NCI-H524 (cell line): Measurements from ENCODE around the gene NAALAD2.
"Not testable (repeated sequence)": the region's sequence is repeated elsewhere in the genome, so short reads cannot be mapped to it uniquely, and the experiment has no call there.

Experiments used
- DNase-seq, 2 experiments: peaks; one replicate each; lab custom pipeline; 2025; lab: John Stamatoyannopoulos, UW

NAALAD2 gene

DNA sequence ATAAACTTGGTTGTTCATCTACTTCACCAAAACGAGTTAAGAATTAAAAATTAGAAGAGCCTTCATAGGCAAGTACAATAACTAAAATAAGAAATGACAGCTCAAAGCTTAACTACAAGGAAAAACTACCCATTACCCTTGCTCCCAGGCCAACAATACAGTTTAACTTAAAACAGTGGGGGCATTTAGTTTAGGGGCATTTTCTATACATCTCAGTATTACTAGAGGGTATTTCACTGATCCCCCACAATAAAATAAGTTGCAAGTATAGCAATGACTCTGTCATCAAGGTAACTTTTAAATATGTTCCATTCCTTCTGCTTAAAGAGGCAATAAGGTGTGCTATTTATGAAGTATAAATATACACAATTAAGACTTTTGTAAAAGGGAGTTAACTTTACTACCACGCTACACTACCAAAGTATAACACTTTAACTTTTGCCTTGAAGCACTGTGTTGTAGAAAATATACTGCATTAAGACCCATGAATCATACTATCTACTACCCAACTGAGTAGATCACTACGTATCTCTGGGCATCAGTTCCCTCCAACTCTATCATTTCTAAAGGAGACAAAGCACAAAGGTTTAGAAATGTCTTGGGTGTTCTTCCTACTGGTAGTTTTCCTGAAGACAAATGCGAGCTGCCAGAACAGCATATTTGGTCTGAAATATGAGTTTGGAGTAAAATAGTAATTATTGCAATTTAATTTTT lies 58.6 kb downstream of the NAALAD2 start:
- no peak for DNase-seq

DNA sequence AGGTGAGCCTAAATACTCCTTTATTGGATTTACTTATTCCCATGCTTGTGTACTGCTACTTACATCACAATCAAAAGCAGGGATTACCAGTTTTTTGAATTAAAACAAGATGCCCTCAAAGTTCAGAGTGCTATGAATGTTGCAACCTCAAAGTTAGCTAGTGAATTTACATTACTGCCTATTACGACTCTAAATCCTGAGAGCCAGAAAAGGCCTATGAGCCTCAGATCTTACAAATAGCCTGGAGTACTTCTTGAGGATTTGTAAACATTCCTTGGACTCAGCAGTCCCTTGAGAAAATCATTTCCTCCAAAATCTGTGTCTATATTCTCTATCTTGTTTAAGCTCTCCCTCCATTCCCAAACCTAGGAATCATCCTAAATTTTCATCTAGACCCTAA lies 62.9 kb downstream of the NAALAD2 start:
- DNase-seq: no peak

DNA sequence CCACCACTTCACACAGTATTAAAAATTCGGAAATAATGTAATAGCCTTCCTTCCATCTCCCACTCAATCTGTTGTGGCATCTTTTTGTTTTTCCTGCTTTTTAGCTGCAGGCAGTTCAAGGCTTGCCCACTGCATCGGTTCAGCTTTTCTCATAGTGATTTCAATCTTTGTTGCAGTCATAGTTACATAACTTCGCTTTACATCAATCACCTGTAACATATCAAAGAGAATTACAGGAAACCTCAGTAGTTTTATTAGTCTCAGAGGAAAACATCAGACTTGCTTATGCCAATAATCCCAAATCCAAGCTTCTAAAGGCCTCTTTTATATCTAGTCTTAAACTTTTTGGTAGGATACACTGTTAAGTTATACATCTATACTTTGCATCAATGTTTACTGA lies 67.9 kb downstream of the NAALAD2 start:
- no peak for DNase-seq

DNA sequence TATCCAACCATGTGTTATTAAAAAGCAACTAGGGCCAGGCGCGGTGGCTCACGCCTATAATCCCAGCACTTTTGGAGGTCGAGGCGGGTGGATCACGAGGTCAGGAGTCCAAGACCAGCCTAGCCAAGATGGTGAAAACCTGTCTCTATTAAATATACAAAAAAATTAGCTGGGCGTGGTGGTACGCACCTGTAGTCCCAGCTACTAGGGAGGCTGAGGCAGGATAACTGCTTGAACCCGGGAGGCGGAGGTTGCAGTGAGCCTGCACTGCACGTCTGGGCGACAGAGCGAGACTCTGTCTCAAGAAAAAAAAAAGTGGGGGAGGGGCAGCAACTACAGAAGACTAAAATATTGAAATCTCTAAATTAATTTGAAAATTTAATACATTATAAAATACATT lies 69.9 kb downstream of the NAALAD2 start:
- no peak for DNase-seq

DNA sequence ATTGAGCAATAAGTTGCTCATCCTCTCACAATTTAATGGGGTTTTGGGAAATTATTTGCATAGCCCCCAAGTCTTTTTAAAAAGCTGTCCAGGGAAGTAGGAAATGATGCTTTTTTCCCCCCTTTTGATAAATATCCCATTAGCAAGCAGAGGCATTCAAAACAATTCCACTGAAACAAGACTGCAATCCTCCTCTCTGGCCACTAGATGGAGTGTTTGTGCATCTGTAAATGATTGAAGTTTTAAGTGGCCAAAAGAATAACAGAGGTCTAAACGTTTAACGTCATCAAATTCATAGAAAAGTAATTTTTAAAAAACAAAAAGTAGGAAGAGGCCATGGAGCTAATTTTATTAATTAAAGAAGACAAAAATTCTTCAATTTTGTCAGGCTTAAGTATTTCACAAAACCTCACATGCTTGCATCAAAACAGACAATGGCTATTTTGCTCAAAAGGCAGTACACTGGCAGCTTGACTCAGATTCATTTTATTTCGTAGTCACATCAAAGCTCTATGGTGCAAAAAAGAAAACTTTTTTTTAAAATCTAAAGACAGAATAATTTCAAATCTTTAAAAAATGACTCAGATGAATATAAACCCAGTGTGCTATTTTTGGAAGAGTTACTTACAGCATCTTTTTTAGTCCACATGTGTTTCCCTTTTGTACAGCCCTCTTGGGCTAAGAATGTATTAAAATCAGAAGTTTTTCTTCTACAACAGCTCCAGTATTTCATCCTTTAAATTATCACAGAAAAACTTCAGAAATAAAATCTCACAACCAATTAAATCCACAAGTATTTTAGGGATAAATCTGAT lies 70.6 kb downstream of the NAALAD2 start:
- peak; percentile 20 to 39 for DNase-seq

DNA sequence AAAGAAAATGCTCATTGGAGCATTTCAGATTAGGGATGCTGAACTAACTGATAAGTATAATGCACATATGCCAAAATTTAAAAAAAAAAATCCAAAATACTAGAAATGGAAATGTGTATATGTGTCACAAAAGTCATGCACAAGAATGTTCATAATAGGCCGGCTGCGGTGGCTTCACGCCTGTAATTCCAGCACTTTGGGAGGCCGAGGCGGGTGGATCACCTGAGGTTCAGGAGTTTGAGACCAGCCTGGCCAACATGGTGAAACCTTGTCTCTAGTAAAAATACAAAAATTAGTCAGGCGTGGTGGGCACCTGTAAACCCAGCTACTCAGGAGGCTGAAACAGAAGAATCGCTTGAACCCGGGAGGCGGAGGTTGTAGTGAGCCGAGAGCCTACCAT lies 73.5 kb downstream of the NAALAD2 start:
- DNase-seq: not testable (repeated sequence)

DNA sequence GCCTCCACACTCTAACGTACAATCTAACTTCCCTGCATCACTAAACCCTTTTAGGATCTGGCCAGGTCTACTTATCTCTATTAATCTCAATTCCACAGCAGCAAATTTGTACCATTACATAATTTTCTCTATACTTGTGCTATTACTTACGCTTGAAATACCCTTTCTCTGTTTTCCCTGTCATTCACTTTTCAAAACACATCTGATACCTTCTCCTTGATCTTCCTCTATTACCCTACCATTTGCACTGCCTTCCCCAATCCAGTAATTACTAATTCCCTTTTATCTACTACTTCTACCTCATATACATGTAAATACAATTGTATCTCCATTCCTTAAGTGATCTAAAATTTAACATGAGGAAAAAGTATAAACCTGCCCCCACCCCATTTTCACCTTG lies 74.4 kb downstream of the NAALAD2 start:
- DNase-seq: no peak

DNA sequence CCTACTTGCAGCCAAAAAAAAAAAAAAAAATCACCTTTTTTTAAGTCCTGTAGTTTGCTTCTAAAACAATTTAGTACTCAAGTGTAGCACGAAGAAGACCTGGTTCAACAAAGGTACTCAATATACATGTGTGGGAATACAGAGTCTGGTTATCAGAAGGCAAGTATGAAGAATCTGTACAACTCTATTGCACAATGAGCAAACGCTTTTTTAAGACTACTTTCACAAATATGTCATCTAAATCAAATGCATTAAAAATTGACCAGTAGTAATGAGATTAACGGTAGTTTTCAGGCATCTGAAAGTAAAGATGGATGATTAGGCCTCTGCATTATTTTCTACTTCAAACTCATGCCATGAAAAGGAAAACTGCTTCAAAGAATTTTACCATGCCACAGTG lies 78.9 kb downstream of the NAALAD2 start:
- no peak for DNase-seq

DNA sequence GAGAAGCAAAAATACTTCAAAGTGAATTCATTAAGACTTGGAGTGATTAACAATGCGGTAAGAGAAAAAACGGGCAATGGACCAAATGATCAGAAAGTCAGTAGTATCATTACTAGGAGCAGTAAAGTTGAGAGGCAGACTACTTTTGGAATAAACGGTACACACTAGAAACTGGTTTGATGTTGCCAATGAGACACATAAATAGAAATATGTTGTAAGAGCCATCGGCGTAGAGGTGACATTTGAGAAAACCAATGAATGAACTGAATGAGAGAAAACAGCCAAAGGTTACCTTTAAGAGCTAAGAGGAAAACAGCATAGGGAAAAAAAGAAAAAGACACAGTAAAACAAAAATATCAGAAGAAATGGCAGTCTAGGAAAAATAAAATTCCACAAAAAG lies 82.1 kb downstream of the NAALAD2 start:
- no peak for DNase-seq

DNA sequence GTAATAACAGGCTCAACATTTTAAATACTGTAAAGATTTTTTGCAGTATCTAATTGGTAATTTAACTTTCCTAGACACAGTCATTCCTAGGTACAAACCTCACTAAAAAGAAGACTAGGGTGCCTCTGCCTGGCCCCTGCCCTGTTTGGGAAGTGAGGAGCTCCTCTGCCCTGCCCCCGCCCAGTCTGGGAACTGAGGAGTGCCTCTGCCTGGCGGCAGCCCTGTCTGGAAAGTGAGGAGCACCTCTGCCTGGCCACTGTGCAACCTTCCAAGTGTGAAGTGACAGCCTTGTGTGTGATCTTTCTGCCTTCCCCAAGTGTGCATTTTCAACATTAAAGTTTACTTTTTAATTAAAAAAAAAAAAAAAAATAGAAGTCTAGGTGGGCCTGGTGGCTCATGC lies 84.1 kb downstream of the NAALAD2 start:
- no peak for DNase-seq

DNA sequence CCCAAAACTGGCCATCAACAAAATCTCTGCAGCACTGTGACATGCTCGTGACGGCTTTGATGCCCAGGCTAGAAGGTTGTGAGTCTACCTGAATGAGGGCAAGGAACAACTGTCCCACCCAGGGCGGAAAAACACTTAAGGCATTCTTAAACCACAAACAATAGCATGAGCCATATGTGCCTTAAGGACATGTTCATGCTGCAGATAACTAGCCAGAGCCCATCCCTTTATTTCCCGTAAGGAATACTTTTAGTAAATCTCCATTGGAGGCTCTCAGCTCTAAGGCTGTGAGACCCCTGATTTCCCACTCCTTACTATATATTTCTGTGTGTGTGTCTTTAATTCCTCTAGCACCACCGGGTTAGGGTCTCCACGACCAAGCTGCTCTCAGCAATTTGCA lies 85.0 kb downstream of the NAALAD2 start:
- DNase-seq: no peak

DNA sequence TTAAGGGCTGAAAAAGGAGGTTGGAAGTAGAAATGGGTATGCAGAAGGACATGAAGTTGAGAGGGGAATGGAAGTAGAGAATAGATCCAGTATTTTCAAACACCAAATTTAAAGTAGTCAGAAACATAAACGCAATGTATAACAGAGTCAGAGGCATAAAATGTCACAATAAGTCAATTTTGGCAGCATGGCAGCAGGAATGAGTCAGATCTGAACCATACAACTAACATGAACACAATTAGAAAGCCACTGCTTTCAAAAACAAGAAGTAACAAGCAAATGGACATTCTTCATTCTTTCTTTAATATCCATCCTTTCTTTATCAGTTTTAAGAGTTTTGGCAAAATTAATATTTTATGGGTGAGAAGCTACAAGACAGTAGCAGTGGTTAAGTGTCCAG lies 85.9 kb downstream of the NAALAD2 start:
- DNase-seq: no peak

DNA sequence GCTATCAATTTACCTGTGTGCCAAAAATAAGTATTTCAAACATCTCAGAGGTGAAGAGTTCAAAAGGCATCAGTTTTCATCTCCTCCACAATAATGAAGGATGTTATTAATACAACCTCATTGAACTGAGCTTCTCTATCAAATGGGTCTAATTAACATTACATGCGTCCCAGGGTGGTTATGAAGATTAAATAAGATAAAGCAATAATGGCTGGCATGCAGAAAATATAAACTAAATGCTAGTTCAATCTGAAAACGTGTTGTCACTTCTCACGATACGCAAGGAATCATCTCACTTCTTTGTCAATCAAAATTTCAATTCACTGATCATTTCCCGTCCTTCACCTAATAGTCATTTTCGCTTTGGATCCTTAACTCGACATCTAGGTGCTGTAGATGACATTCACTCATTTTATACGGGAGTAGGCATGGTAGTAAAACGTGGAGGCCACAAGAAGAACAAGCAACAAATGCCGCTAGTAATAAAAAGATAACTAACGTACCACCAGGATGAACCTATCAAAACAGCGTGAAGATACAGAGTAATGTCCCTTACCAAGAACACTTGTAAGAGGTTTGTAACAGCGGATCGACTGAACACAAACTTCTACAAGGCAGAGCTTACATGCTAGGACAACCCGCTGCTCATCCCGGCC lies 87.5 kb downstream of the NAALAD2 start:
- no peak for DNase-seq

DNA sequence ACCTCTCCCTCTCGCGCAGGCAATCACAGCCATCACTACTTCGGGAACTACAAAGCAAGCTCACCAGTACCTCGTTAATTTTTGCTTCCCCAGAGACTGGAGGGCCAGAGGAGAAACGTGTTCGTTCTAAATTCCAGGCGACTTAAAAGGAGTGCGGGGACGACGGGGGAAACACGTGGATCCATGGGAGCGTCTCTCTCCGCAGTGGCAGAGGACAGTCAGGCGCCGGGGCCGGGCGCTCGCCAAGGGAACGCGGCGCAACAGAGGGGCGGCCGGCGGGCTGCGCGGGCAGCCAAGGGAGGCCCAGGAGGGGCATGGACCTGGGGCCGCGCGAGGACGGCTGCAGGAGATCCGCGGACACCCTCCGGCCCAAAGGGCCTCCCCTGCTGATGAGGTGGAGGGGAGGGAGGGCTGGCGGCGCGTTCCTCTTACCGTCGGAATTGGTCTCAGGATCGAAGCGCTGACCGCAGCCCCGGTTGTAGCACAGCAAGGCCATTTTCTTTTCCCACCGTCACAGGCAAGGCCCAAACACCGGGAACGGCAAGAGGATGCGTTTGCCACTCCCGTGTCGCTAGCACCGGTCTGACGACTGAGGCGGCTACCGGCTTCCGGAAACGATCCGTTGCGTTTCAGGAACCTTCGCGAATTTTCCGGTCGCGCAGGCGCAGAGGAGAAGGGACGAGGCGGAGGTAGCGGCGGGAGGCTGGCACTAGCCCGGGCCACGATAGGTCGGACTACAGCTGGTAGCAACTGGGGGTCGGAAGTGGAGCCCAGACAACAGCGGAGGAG lies 88.2 kb downstream of the NAALAD2 start, which contains the start of gene CHORDC1:
Gene CHORDC1 (minus strand): TSS at position 591 of the 789 bp plus-strand sequence. CDS start 95 bp downstream, at position 496.
- DNase-seq: peak; percentile 74 to 80

DNA sequence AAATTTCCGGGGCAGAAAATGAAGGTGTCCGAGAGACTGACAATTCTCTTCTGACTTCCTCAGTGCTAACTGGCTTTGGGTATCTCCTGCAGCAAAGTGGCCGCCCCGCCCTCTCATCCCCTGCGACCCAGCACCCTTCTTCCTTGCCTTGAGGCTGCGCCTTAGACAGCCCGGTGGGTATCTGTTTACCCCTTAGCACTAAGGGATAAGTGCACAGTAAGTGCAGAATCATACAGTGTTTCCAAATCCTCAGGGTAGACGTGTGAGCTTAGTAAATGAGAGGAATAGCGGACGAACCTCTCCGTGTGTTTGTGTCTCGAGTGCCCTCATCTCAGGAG lies 88.8 kb downstream of the NAALAD2 start:
- DNase-seq: peak; percentile 57 to 78

DNA sequence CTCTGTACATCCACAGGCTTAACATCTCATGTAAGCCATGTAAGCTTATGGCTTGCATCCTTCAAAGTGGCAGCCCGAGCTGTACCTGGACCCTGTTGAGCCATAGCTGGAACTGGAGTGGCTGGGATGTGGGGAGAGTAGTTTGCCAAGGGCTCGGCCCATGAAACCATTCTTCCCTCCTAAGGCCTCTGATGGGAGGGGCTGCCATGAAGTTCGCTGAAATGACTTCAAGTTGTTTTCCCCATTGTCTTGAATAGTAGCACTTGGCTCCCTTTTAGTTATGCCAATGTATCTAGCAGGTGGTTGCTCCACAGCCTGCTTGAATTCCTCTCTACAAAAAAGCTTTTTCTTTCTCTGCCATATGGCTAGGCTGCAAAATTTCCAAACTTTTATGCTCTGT lies 93.6 kb downstream of the NAALAD2 start:
- DNase-seq: no peak

DNA sequence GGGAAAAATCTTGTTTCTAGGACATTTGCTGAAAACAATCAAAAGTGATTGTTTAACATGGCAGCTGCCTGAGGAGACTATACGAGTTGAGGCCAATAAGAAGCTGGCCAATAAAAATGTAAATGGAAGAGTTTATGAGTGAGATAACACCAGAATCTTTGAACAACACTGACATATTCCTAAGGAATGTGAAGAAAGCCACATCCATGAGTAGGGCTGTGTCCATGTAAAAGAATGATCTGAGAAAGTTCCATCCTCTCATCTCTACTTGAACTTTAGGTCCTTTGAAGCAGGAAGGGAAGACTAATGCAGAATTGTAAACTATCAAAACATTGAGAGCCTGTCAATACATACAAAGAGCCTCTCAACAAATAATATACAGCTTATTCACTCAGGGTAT lies 95.3 kb downstream of the NAALAD2 start:
- no peak for DNase-seq

DNA sequence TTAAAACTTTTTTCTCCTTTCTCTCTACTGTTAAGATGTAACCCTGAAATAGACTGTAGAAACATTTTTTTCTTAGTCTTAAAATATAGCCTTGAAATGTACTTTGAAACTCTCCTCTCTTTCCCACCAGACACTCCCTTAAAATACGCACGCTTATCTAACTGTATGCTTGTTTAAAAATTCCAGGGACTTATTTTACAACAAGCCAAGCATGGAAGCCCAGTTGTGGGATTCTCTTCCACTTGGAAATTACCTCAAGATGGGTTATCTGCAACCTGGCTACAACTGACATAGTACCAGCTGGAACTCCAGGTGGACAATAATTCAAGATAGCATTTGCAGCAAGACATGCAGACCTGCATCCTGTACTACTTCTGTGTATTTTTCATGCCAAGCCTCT lies 100.5 kb downstream of the NAALAD2 start:
- no peak for DNase-seq

DNA sequence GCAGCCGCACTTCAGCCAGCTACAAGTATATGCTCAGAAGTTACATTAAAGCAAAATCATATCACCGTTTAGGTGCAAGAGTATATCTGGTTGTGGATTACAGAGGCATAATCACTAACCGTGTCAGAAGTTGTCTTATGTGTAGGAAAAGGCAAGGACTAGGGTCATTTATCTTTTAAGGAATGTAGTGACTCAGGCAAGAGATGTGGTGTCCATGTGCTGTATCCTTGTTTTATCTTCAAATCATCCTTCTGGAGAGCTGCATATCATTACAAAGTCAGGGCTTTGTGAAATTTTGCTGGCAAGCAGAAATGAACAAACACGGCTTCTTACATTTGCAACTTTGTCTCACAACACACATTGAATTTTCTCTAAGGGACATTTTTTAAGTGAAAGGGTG lies 101.1 kb downstream of the NAALAD2 start:
- no peak for DNase-seq

DNA sequence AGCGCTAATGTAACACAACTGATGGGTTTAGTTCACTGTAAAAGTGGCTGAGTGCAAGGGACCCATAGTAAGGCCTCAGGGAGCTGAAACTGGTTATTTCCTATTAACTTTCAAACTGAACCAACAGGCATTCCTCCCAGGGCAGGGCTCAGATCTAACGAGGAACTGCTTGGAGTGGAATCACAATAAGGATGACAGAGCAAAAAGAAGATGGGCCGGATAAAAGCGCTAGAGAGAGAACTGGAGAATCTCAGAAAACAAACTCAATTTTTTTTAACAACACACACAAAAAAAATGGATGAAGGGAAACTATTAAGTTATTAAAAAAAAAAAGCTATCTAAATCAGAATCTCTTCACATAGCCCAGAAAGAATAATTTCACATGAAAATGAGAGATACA lies 102.5 kb downstream of the NAALAD2 start:
- DNase-seq: no peak

DNA sequence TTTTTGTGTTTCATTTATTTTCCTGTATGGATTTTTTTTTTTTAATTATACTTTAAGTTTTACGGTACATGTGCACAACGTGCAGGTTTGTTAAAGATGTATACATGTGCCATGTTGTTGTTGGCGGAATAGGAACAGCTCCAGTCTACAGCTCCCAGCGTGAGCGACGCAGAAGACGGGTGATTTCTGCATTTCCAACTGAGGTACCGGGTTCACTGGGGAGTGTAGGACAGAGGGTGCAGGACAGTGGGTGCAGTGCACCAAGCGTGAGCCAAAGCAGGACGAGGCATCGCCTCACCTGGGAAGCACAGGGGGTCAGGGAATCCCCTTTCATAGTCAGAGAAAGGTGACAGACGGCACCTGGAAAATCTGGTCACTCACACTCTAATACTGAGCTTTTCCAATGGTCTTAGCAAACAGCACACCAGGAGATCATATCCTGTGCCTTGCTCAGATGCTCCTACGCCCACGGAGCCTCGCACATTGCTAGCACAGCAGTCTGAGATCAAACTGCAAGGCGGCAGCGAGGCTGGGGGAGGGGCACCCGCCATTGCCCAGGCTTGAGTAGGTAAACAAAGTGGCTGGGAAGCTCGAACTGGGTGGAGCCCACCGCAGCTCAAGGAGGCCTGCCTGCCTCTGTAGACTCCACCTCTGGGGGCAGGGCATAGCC lies 105.6 kb downstream of the NAALAD2 start:
- DNase-seq: not testable (repeated sequence)

DNA sequence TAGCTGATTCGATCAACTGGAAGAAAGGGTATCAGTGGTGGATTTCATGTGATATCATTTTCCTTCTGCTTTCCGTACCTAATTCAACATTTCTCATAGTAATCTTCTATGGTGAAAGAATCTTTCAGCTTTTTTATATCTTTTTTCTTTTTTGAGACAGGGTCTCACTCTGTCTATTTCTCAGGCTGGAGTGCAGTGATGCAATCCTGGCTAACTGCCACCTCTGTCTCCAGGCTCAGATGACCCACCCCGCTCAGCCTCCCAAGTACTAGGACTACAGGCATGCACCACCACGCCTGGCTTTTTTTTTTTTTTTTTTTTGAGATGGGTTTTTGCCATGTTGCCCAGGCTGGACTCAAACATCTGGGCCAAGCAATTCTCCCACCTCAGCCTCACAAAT lies 107.0 kb downstream of the NAALAD2 start:
- no peak for DNase-seq
